ENCODE data around the gene YWHAH.
A peak's percentile ranks its signal among the peaks of the same experiment; 100 is the strongest.

YWHAH gene

GRCh38 chr22:31943978-31944699 lies at the start of gene YWHAH:
Gene YWHAH (plus strand): TSS chr22:31944535. CDS start chr22:31944734, 199 bp downstream.
- peak; percentile 91 for DNase-seq

GRCh38 chr22:31895411-31896123 lies 48.8 kb upstream of the YWHAH start:
- no peak for DNase-seq

- DNase-seq, result no peak
Observed at GRCh38 chr22:31896472-31896871, 47.9 kb upstream of the YWHAH start.

GRCh38 chr22:31897842-31898805 lies 46.2 kb upstream of the YWHAH start:
- DNase-seq, result no peak

GRCh38 chr22:31898926-31899325 lies 45.4 kb upstream of the YWHAH start:
- DNase-seq, result no peak

GRCh38 chr22:31899669-31900068 lies 44.7 kb upstream of the YWHAH start:
- no peak for DNase-seq

GRCh38 chr22:31901388-31902137 lies 42.8 kb upstream of the YWHAH start:
- no peak for DNase-seq

- DNase-seq, result no peak
Observed at GRCh38 chr22:31904651-31905050, 39.7 kb upstream of the YWHAH start.

- DNase-seq, result no peak
Observed at GRCh38 chr22:31905356-31905755, 39.0 kb upstream of the YWHAH start.

- no peak for DNase-seq
Observed at GRCh38 chr22:31906086-31906485, 38.2 kb upstream of the YWHAH start.

GRCh38 chr22:31906569-31906968 lies 37.8 kb upstream of the YWHAH start:
- no peak for DNase-seq

GRCh38 chr22:31909977-31910376 lies 34.4 kb upstream of the YWHAH start:
- DNase-seq, result no peak

- DNase-seq, result no peak
Observed at GRCh38 chr22:31911565-31912406, 32.5 kb upstream of the YWHAH start.

- DNase-seq, result no peak
Observed at GRCh38 chr22:31912407-31912743, 32.0 kb upstream of the YWHAH start.

GRCh38 chr22:31915586-31915985 lies 28.7 kb upstream of the YWHAH start:
- no peak for DNase-seq

GRCh38 chr22:31917227-31917921 lies 27.0 kb upstream of the YWHAH start:
- DNase-seq, result no peak

- DNase-seq, result no peak
Observed at GRCh38 chr22:31919730-31920129, 24.6 kb upstream of the YWHAH start.

GRCh38 chr22:31920306-31920705 lies 24.0 kb upstream of the YWHAH start:
- no peak for DNase-seq

GRCh38 chr22:31921106-31921505 lies 23.2 kb upstream of the YWHAH start:
- DNase-seq, result no peak

GRCh38 chr22:31922534-31922933 lies 21.8 kb upstream of the YWHAH start:
- DNase-seq, result no peak

GRCh38 chr22:31923136-31923535 lies 21.2 kb upstream of the YWHAH start:
- no peak for DNase-seq

Data from NCI-H1105 treated with DMSO at 0.1 percent for 48 hours (cell line).